NCI-H510A (cell line): Measurements from ENCODE around the gene OPA3.
"Not testable (repeated sequence)": the region's sequence is repeated elsewhere in the genome, so short reads cannot be mapped to it uniquely, and the experiment has no call there.

Source experiments
- DNase-seq: peaks from one replicate; lab custom pipeline; 2025; lab: John Stamatoyannopoulos, UW

The OPA3 gene

GRCh38 chr19:45522010-45522941, 62.3 kb downstream of the OPA3 start:
- DNase-seq, result no peak

DNA sequence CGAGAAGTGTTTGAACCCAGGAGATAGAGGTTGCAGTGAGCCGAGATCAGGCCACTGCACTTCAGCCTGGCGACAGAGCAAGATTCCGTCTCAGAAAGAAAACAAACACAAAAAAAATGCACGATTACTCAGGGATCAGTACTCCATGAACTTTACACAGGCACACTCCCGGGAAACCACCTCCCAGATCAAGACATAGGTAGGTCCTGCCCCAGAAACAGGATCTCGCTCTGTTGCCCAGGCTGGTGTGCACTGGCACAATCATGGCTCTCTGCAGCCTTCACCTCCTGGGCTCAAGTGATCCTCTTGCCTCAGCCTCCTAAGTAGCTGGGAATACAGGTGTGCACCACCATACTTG, 66.2 kb downstream of the OPA3 start:
- no peak for DNase-seq

- no peak for DNase-seq
Measured at GRCh38 chr19:45517641-45518468, 66.7 kb downstream of the OPA3 start.

GRCh38 chr19:45517238-45517637, 67.4 kb downstream of the OPA3 start:
- no peak for DNase-seq

DNA sequence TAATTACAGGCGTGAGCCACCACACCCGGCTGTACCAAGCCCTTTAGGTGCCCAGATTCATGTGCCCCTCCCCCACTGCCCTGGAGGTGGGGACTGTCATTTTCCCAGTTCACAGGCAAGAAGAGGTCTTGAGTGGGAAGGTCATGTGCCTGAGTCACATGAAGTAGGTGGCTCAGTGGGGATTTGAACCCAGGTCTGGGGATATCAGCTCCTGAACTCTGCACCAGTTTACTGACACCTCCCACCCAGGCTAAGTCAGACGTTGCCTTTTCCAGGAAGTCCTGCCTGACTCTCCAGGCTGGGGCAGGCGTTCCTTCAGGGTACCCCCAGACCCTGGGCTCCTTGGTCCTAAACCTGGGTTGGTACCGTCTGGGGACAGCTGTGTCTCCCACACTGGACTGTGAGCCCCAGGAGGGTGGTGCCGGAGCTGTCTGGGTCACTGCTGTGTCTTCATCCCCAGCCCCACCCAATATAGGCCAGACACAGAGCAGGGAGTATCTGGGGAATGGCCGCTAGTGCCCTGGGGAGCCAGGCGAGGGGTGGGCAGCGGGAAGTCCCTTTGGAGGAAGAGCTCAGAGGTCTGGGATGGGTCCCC, 68.7 kb downstream of the OPA3 start:
- no peak for DNase-seq

DNA sequence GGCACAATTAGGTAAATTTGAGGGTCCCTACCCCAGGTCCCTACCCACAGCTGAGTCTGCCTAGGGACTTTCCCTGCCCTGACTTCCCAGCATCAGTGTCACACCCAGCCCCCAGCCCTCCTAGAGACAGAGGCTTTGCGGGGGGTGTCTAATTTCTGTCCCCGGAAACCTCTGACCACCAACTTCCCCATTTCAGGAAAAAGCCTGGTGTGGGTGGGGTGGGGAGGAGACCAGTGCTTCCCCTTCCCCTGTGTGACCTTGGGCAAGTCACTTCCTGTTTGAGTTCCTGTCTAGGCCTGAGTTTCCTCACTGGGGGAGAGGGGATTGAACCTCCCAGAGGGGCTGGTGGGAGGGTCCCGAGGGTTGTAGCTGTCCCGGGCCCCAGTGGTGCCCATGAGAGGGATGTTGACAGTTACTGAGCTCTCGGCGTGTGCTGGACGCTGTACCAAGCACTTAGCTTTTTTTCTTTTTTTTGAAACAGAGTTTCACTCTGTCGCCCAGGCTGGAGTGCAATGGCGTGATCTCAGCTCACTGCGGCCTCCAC, 69.4 kb downstream of the OPA3 start:
- DNase-seq, result no peak

GRCh38 chr19:45514376-45515051, 70.1 kb downstream of the OPA3 start:
- no peak for DNase-seq

- DNase-seq, result no peak
Measured at GRCh38 chr19:45512881-45513483, 71.6 kb downstream of the OPA3 start.

DNA sequence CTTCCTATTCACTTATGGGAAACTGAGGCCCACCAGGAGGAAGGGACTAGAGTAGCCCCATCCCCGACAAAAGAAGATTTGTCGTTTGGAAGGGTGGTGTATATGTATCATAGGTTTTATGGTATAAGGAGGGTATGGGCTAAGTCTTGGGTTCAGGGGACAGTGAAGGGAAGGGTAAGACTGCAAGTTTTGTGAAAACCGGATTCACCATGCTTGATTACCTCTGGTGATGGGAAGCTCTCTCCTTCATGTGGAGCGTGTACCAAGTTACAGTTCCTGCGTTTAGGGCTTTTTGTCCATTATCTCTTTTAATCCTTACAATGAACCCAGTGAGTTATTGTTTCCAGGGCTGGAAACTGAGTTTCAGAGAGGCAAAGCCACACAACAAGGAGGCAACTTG, 73.5 kb downstream of the OPA3 start:
- DNase-seq, result no peak

DNA sequence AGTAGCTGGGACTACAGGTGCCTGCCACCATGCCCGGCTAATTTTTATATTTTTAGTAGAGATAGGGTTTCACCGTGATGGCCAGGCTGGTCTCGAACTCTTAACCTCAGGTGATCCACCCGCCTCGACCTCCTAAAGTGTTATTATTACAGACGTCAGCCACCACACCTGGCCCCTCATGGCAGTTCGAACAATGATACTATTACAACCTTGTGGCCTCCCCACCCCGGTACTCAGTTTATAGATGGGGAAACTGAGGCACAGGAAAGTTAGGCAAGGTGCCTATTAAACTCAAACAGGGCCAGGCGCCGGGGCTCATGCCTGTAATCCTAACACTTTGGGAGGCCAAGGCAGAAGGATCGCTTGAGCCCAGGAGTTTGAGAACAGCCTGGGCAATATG, 74.2 kb downstream of the OPA3 start:
- not testable (repeated sequence) for DNase-seq

GRCh38 chr19:45509692-45510015, 74.9 kb downstream of the OPA3 start:
- DNase-seq, result no peak

DNA sequence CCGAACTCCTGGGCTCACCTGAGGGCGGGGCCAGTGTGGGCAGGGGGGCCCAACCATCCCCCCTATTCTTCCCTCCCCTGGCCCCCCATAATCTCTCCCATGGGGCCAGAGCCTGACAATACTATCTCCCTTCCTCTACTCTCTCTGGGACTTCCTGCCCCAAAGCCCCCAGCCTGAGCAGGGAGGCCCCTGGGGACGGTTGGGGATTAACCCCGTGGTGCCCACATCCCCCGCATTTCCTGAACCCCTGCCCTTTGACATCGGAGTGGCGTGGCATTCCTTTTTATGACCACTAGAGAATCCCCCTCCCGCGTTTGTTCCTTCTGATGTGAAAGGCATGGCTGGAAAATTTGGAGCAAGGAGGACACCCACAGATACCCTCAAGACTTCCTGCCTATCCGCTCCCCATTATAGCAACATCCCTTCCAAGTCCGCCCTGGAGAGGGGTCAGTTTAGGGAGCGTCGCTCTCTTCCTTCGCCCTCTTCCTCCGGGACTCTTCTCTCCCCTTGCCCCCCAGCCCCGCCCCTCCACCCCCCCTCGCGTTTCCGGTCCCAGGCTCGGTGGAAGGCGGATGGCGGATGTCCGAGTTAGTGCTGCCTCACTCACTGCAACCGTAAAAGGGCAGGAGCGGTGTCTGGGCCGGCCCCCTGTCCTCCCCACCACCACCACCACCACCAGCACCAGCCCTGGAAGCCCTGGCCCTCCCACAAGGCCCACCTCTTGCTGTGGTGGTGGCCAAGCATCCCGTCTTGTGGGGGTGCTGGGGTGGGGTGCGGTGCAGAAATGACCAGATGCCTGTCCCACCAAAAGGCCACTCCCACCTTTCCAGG, 75.5 kb downstream of the OPA3 start:
- DNase-seq, result peak; percentile 68

DNA sequence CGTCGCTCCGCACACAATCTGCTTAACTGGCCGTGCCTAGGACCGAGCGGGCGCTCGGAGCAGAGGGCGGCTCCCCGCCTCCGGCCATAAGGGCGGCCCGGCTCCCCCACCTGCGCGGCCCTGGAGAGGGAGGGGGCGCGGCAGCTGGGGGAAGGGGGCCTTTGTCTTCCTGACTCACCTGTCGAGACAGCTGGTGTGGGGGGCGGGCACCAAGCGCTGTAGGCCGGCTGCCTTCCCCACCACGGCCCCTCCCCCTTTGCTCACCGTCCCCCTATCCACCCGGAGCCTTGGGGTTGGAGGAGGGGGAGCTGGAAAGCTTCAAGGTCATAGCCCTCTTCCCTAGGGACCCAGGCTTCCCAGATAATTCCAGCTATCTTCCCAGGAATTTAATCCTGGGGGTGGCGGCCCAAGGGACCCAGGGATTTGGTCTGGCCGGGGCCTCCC, 76.2 kb downstream of the OPA3 start:
- peak; percentile 73 for DNase-seq

DNA sequence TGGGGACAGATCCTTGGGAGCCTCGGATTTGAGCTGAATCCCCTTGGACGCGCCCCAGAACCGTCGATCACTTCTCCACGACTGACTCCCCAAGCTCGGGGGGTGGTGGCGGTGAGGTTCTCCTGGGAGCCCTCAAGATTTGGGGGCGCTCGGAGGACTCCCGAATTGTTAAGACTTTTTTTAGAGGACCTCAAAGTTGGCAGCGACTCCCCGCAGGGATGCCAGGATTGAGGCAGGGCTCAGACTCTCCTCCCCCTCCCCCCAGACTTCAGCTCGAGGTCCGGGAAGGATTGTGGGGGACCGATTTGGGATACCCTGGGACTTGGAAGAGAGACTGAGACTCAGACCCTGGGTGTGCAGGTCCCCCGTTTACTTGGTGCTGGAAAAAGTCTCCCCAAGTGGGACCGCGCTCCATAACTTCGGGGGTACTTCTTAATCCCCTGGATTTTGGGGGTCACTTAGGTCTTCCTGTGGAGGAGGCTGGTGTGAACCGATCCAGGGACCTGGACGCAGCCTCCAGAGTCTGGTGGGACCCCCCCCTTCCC, 76.7 kb downstream of the OPA3 start:
- DNase-seq, result no peak

DNA sequence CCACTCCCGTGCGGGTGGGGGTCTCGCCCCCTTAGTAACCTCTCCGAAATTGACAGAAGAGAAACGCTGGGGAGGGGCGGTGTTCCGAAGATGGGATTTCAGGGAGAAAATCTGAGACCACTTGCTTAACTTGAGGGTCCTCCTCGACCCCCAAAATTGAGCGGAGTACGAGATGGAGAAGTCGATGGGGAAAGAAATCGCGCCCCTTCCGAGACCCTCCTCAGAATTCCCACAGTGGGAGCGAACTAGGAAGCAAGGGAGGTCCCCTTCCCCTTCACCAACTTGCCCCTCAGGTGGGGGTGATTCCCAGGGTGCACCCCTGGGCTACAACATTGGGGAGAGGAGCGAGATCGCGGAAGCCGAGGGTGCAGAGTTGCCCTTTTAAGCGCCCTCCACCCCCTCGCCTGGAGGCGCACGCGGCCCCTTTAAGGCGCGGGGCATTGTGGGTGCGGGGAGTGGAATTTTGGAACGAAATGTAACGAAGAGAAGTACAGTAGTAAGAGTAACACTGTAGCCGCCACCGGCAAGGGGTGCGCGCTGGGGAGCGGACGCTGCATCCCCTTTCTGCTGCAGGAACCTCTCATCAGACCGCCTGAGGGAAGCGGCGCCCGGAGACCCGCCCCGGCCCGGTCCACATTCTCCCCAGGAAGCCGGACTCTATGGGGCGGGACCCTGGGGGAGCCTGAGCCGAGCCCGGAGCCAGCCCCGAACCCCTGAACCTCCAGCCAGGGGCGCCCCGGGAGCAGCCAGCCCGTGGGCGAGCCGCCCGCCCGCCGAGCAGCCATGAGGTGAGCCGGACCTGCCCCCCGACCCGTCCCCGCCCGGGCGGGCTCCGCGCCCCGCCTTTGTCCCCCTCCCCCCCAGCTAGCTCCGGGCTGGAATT, 77.4 kb downstream of the OPA3 start, which contains the start of gene VASP:
Gene VASP (plus strand): TSS at position 491 of the 883 bp plus-strand sequence. CDS start 293 bp downstream, at position 784.
- peak; percentile 74 for DNase-seq

DNA sequence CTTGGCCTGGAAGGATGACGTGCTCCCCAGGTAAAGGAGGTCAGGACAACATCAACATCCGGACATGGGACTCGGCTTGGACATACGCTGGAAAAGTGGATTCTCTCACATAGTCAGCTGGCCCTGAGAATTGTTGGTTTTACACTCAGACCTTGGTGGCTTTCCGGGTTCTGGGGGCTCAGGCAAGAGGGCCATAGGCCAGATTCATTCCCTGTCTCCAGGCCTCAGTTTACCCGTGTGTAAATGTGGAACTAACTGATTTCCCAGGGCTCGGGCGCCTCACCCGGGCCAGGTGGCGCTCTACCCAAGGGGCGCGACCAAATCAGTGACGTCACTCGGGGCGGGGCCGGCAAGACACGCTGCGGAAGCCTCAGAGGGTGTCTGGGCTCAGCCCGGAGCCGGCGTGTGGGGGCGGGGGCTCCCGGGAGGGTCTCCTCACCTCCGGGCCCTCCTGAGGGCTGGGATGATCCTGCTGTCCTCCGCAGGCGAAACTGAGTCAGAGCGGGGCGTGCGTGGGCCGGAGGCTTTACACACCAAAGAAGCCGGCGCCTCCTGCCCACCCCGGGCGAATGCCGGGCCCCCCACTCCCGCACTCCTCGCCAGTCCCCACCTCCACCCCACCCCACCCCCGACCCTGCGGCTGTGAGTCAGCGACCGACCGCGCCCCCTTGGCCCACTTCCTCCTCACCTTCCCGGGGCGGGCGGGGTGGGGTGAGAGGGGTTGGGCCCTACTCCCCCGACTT, 78.2 kb downstream of the OPA3 start:
- DNase-seq, result peak; percentile 93

DNA sequence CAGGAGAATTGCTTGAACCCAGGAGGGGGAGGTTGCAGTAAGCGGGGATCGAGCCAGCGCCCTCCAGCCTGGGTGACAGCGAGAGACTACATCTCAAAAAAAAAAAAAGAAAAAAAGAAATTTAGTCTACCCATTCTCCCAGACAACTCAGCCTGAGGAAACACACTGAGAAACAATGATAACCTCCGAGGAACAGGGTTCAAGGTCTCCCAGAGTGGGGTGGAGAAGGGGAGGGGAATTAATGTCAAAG, 78.7 kb downstream of the OPA3 start:
- no peak for DNase-seq

DNA sequence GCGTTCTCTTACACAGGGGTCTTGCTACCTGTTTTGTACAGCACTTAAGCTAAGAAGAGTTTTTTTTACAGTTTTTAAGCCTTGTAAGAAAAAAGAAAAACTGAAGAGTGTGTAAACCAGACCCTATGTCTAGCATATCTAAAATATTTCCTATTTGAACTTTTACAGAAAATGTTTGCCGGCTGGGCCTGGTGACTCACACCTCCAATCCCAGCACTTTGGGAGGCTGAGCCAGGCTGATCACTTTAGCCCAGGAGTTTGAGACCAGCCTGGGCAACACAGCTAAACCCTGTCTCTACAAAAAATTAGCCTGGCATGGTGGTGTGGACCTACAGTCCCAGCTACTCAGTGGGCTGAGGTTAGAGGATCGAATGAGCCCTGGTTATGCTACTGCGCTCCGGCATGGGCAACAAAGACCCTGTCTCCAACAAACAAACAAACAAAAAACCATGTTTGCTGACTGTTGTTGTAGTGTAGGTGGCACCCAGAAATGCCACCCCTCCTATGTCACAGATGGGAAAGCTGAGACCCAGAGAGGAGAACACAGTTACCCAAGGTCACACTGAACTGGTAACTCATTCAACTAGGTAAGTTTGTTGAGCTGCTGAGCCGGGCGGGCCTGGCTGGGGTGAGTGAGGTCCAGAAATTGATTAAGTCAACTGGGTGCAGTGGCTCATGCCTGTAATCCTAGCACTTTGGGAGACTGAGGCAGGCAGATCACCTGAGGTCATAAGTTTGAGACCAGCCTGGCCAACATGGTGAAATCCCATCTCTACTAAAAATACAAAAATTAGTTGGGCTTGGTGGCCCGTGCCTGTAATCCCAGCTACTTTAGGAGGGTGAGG, 79.2 kb downstream of the OPA3 start:
- DNase-seq, result no peak
